Measurements from ENCODE around the gene THEMIS2.

The THEMIS2 gene

DNA sequence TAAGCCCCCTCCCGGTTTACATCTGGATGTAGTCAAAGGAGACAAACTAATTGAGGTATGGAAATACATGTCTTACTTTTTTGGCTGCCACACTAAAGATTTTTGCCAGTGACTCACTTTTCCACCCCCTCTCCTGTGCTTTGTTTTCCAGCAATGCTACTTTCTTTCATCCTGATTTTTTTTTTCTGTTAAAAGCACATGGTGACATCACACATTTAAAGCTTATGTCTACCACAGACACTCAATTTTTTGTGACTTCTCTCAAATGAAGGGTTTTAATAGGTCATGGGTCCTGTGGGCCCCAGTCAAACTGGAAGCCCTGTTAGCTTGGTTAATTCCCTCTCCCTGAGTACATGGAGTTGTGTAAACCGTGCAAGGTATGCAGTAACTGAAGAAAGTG is 39.6 kb upstream of the THEMIS2 start:
- DNase-seq (ENCODE audit: low read depth), result no peak
- TF ChIP-seq, protein P1, sequence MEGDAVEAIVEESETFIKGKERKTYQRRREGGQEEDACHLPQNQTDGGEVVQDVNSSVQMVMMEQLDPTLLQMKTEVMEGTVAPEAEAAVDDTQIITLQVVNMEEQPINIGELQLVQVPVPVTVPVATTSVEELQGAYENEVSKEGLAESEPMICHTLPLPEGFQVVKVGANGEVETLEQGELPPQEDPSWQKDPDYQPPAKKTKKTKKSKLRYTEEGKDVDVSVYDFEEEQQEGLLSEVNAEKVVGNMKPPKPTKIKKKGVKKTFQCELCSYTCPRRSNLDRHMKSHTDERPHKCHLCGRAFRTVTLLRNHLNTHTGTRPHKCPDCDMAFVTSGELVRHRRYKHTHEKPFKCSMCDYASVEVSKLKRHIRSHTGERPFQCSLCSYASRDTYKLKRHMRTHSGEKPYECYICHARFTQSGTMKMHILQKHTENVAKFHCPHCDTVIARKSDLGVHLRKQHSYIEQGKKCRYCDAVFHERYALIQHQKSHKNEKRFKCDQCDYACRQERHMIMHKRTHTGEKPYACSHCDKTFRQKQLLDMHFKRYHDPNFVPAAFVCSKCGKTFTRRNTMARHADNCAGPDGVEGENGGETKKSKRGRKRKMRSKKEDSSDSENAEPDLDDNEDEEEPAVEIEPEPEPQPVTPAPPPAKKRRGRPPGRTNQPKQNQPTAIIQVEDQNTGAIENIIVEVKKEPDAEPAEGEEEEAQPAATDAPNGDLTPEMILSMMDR (IDR thresholded peaks at IDR 0.05; ENCODE audit: control insufficient read depth, insufficient read depth, low read depth, low read length, missing control alignments), result no peak

DNA sequence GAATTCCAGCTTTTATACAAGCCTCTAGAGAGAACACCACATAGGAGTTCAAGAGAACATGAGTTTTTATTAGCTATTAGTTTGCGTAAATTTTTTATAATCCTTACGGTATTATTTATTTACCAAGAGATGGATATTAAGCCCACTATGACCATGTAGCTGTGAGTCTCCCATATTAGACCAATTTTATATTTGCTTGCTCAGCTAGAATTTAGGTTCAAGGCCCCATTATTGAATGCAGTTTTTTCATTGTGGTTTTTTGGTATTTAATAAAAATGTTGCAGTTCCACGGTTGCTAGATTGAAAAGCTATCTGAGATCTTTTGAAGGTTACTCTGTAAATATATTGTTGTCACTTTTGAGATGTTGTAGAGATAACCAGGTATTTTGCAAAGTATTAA is 38.9 kb upstream of the THEMIS2 start:
- DNase-seq (ENCODE audit: low read depth), result no peak
- TF ChIP-seq, protein P1 (IDR thresholded peaks at IDR 0.05; ENCODE audit: control insufficient read depth, insufficient read depth, low read depth, low read length, missing control alignments), result no peak

More for the DNA sequence above, 39.6 kb upstream of the THEMIS2 start:
- H3K4me3 ChIP-seq (ENCODE audit: control insufficient read depth, low read depth, low read length), result no peak overlapping the region

DNA sequence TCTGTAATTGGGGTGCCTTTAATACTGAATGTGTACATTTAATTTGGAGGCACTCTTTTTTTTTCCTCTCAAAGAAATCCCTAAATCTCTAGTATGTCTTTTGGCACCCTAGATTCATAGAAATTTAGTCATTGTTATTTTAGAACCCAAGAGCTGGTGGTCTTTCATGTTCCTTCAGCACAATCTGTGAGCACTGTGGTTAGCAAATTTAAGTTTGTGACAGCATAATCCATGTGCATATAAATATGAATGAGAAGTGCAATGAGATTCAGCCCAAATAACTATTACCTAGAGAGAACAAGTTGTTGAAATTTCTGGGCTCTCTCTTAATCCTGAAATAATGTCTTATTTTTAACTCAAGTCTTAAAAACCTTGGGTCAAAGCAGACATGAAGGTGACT is 37.3 kb upstream of the THEMIS2 start:
- H3K4me3 ChIP-seq (ENCODE audit: control insufficient read depth, low read depth, low read length), result no peak overlapping the region
- TF ChIP-seq, protein P1 (IDR thresholded peaks at IDR 0.05; ENCODE audit: control insufficient read depth, insufficient read depth, low read depth, low read length, missing control alignments), result no peak
- no peak for DNase-seq (ENCODE audit: low read depth)

More for the DNA sequence above, 38.9 kb upstream of the THEMIS2 start:
- H3K4me3 ChIP-seq (ENCODE audit: control insufficient read depth, low read depth, low read length), result no peak overlapping the region

DNA sequence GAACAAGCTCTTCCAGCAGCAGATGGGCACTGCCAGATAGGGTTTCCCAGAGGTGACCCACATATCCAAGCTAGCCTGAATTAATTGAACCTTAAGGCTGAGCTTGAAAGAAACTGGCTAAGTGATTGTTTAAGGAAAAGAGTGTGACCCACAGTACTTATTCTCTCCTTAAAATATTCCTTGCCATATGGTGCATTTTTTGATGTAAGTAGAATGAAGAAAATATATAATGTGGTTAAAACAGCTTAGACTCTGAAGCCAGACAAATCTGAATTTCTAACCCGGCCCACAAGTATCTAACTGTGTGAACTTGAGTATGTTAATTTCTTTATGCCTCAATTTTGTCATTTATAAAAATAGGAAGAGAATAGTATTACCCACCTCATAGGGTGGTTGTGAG is 36.8 kb upstream of the THEMIS2 start:
- TF ChIP-seq, protein P1 (IDR thresholded peaks at IDR 0.05; ENCODE audit: control insufficient read depth, insufficient read depth, low read depth, low read length, missing control alignments), result no peak
- no peak overlapping the region for H3K4me3 ChIP-seq (ENCODE audit: control insufficient read depth, low read depth, low read length)
- no peak for DNase-seq (ENCODE audit: low read depth)

DNA sequence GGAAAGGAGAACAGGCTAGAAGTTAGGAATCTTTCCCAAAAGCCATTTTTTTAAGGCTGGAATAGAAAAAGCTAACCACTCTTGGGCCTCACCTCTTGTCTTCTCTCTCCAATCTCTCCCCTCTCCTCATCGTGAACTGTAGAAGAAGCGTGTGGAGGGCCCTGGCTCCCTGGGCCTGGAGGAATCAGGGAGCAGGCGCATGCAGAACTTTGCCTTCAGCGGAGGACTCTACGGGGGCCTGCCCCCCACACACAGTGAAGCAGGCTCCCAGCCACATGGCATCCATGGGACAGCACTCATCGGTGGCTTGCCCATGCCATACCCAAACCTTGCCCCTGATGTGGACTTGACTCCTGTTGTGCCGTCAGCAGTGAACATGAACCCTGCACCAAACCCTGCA is 22.4 kb upstream of the THEMIS2 start:
- TF ChIP-seq, protein P1 (IDR thresholded peaks at IDR 0.05; ENCODE audit: control insufficient read depth, insufficient read depth, low read depth, low read length, missing control alignments), result no peak
- H3K4me3 ChIP-seq (ENCODE audit: control insufficient read depth, low read depth, low read length), result no peak overlapping the region

GRCh38 chr1:27855085-27855484 is 17.3 kb upstream of the THEMIS2 start:
- TF ChIP-seq, protein P1 (IDR thresholded peaks at IDR 0.05; ENCODE audit: control insufficient read depth, insufficient read depth, low read depth, low read length, missing control alignments), result no peak
- no peak for DNase-seq (ENCODE audit: low read depth)
- no peak overlapping the region for H3K4me3 ChIP-seq (ENCODE audit: control insufficient read depth, low read depth, low read length)

More for the DNA sequence above, 22.4 kb upstream of the THEMIS2 start:
- no peak for DNase-seq (ENCODE audit: low read depth)

Data from AG09309 (cell line).